Subcutaneous adipose tissue (tissue), 4 donors: ENCODE measurements around the gene MX2. TPM values are rescaled to one million over a fixed set of nuclear protein-coding genes. Genes with fewer than 3 reads are reported as not detected.

ENCODE experiments used
- CTCF ChIP-seq: fragments of 450-650 bp; IDR thresholded peaks from one replicate; pipeline ENCODE4 v1.5.1; 2016; ENCODE audit warnings: low read depth, mild to moderate bottlenecking, control low read depth, antibody characterized with exemption, moderate library complexity
- total RNA-seq, 4 donors: library from RNA; depleted of rRNA; stranded (reverse); fragments of >200 nt; gene quantifications; one replicate each; pipeline ENCODE4 v1.1.0, GENCODE V29; 2016

Gene MX2
- total RNA-seq, 4 donors from 2014 or later = 16.4 to 31.3 (median 28.5) TPM

GRCh38 chr21:41368735-41369104 lies 6.9 kb downstream of the MX2 start:
- TF ChIP-seq CTCF = no peak

GRCh38 chr21:41369105-41369919 lies 7.5 kb downstream of the MX2 start:
- TF ChIP-seq CTCF = no peak

GRCh38 chr21:41369920-41370839 lies 8.4 kb downstream of the MX2 start:
- no peak for TF ChIP-seq CTCF

GRCh38 chr21:41370840-41371684 lies 9.2 kb downstream of the MX2 start:
- TF ChIP-seq CTCF = no peak

GRCh38 chr21:41371685-41372030 lies 9.8 kb downstream of the MX2 start:
- no peak for TF ChIP-seq CTCF

- TF ChIP-seq CTCF = no peak
Measured at GRCh38 chr21:41373253-41373652, 11.4 kb downstream of the MX2 start.
